NCI-H748 (cell line): ENCODE results near the gene CECR2.

ENCODE experiments used
- DNase-seq: peaks from one replicate; lab custom pipeline; 2025; ENCODE audit not compliant: unreplicated experiment; lab: John Stamatoyannopoulos, UW

CECR2 gene

DNA sequence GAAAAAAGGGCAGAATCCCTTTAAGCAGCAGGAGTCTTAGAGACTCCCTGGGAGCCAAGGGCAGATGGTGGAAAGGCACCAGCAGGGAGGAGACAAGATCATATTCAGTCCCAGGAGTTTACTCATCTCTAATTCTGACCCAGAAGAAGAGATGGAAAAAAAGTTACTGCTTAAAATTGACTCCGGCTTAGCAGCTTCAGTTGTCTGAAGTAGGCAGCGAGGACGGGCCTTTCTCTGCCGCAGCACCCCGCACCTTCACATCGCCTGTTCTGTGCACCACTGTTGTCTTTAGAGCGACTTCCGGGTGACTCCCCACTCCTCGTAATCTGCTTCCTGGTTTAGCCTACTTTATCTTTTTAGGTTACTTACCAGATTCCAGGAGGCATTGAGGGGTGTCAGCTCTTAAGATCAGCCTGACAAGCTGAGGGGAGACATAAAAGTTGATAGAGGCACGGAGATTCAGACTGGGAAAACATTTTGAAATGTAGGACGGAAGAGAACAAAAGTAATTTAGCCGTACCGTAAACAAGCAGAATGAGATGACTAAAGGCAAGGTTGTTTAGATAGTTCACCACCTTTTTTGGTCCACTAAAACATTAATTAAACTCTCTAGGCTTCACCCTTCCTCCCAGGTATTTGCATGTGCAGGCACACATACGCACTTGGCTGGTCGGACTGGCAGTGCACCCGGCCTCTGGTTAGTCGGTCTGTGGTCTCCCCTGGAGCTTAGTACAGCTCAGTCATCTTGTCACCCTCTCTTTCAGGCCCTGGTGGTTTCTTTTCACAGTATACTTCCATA, 74.3 kb downstream of the CECR2 start:
- DNase-seq: no peak

DNA sequence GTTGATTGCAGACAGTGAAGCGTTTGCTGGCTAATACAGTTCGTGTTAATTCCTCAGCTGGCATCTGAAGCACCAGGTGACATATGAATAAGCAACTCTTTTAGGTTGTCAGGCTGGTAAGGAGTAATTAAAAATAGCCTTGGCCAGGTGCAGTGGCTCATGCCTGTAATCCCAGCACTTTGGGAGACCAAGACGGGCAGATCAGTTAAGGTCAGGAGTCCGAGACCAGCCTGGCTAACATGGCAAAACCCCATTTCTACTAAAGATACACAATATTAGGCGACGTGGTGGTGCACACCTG, 74.9 kb downstream of the CECR2 start:
- DNase-seq: no peak

DNA sequence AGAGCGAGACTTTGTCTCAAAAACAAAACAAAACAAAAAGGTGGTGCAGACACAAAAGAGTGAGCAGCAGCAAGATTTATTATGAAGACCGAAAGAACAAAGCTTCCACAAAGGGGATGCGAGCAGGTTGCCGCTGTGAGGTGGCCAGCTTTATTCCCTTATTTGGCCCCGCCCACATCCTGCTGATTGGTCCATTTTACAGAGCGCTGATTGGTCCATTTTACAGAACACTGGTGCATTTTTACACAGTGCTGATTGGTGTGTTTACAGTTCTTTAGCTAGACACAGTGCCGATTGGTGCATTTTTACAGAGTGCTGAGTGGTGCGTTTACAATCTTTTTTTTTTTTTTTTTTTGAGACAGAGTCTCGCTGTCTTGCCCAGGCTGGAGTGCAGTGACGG, 77.4 kb downstream of the CECR2 start:
- DNase-seq: no peak

DNA sequence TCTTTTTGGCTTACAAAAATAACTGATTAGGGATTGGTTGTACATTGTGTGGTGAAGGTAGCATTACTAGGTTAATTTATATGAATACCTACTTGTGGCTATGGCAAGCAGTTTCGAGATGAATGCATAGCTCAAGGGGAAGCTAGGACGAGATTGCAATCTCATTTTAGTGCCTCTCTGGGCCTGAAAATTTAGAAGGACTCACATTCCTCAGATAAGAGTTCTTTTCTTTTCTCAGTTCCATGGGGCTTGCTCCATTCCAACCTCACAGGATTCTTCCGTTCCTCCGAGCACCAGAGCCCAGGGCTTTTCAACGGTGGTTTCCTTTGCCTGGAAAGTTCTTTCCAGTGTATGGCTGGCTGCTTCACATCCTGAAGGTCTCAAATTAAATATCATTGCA, 82.1 kb downstream of the CECR2 start:
- no peak for DNase-seq

DNA sequence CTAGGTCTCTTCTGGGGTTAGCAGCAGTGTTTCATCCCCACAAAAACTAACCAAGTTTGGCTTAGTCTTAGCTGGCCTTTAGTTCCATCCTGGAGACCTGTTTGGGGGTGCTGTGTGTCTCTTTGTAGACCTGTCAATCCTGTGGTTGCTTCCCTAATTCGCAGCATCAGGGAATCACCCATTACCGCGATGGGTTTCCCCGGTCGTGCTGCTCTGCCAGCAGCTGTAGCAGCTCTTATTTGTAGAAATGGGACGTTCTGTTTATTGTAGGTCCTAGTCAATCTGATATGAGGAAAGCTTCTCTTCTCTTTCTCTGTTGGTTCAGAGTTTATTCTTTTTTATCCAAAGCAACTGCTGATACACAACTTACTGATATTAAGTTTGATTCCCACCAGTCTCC, 91.6 kb downstream of the CECR2 start:
- DNase-seq: no peak

DNA sequence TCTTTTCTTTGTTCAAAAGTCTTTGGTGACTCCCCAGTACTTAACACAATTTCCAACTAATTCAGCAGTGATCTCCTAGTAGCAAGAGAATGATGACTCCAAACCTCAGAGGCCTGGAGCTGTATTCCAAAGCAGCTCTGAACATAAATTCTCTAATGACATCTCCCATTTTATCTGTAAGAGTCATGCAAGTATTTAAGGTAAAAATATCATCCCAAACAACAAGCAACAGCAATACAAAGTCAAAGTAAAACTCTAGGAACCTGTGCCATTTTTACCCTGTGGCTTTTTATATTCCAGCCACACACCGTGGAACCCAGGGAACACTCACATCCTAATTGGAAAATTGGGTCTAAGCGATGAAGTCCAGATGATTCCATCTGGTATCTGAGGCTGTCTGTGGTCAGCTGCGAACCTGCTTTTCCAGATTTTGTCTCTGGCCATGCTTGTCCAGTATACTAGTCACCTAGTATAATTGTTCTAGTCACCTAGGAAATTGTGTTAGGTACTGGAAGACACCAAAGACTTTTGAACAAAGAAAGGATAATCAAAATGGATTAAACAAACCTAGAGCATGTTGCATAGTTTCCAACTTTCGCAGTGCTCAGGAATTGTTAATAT, 101.7 kb downstream of the CECR2 start:
- DNase-seq: no peak

DNA sequence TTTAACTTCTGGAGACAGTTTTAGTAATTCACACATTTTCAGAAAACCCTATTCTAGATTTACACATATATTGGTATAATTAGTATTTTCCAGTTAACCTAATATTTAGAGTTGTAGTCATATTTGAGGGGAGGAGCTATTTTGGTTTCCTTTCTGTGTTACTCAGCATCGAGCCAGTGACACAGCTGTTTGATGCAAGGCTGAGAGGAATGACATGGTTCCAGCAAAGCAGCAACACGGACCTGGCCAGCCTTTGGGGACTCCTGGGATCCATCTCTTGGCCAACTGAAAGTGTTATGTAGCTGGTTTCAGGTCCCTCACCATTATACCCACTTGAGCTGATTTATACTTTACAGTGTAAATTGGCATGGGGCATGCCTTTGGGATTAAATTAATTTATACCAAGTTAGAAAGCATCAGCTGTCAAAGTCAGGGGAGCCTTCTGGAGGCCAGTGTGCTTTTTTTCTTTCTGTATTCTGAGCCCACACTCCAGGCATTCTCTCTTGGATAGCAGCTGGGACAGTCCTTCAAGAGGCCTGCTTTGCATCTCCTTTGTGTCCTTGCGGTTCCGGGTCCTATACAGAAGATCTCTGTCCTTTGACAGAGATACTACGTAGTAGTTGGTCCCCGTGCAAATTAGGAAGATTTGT, 102.8 kb downstream of the CECR2 start:
- no peak for DNase-seq

DNA sequence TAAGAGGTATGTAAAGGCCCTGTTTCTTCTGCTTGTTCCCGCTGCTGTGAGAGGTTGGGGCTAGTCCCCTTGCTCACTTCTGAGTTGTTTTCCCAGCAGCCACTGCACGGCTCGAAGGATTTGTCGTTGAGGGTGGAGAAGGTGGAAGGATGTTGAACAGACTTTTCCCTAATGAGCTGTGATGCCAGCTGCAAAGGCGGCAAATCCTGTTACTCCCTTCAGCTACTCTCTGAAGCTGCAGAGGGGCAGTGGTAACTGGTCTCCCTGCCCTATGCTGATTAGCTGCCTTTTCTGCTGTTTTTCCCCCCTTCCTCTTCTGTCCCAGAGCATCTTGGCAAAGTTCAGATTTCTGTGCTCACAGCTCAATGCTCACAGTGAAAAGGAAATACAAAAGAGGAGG, 103.7 kb downstream of the CECR2 start:
- no peak for DNase-seq

DNA sequence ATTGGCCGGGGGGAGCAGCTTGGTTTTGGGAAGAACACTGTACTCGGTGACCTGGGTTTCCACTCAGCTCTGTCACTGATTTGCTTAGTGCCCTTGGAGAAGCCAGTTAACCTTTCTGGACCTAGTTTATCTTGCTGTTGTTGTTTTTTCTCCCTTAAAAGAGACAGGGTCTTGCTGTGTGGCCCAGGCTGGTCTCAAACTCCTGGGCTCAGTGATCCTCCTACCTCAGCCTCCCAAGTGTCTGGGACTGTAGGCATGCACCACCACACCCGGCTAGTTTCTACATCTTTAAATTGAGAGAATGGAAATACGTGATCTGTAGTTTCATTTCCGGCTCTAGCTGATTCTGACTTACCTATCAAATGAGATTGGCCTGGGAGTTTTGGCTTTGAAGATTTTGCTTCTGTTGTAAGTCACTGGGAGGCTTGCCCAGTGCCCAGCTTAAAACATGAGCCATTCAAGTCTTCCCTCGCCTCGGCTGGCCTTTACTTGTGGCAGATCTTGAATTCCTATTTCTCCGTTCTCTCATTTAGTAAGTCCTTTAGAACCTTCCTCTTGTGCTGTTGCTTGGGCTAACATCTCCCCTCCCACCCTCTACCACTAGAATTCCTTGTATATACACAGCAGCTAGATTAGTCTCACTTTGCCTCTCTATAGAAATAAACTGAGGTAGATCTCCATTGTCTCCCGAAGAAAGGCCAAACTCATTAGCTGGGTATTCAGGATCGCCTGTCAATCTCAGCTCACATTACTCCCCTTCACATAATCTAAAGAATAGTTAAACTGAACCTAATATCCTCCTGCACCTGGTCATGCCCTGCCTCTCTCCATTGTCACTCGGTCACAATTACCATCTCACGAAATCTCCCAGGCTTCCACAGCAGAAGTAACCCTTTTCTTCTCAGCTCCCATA, 106.3 kb downstream of the CECR2 start:
- peak; percentile 25 for DNase-seq

DNA sequence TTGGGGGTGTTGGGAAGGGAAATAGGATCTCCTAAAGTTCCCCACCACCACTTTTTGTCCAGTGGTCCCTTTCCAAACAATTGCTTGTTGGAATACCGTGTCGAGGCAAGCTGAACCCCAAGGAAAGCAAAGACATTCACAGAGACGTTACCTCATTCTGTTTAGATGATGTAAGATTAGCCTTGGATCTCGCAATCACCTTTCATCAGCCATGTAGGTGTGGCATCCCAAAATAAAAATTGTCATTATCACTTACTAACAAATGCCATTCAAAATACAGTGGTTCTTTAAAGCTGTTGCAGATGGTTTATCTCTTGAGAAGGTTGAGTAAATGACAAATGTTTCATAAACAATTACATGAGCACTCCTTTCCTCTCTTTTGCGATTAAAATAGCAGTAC, 107.6 kb downstream of the CECR2 start:
- DNase-seq: peak; percentile 1

DNA sequence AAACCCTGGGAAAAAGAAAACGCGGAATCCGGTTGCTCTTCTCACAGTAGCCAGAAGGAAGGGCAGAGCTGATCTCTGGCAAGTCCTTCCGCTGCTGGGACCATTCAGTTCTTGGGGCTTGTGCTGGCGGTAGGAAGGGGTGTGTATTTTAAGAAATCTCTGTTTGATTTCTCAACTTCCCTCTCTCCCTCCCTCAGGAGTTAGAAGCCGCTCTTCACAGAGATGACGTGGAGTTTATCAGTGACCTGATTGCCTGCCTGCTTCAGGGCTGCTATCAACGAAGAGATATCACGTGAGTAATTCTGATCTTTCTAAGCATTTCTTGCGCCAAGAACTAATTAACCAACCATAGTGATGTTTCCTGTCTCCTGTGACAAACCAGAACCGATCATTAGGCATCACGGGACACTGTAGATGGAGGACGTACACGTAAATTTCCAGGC, 108.2 kb downstream of the CECR2 start:
- peak; percentile 59 for DNase-seq

DNA sequence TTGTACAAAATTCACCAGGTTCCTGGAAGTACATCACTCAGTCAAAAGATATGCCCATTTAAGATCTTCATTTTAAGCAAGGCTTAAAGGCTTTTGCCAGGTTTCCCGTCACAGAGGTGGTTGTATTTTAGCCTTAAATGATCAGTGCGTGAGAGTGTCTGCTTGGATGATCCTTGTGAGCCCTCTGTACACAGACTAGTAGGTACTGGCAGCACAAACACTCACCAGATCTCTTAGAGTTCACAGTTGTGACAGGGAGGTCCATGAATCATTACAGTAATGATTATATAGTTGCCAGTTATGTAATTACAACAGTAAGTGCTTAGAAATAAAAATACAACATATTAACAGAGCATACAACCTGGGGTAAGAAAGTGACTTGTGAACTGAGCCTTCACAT, 109.9 kb downstream of the CECR2 start:
- DNase-seq: no peak

DNA sequence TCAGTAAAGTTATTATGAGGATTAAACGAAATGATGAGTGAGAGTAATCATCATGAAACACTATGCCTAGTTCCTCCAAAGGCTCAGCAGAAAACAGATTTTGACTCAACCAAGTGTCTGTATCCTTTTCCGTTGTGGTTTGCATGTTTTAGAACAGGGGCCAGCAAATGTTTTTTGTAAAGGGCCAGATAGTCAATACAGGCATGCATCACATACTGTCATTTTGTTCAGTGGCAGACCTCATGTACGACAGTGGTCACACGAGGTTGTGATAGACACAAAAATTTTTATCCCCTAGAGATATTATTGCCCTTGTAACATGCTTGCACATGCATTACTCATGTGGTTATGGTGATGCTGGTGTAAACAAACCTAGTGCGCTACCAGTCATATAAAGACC, 112.2 kb downstream of the CECR2 start:
- DNase-seq: no peak

DNA sequence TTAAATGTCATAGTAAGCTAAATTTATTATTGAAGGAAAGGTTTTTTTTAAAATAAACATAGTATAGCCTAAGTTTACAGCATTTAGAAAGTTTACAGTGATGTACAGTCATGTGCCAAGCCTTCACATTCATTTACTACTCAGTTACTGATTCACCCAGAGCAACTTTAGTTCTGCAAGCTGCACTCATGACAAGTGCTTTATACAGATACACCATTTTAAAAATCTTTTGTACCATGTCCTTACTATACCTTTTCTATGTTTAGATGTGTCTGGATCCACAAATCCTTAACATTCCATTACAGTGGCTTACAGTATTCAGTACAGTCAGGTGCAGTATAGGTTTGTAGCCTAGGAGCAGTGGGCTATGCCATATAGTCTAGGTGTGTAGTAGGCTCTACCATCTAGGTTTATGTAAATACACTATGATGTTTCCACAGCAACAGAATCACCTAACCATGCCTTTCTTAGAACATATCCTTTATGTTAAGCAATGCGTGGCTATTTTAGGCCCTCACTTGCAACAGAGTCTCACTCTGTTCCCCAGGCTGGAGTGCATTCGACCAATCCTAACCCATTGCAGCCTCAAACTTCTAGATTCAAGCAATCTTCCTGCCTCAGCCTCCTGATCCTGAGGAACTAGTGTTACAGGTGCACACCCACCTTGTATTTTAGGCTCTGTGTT, 114.6 kb downstream of the CECR2 start:
- DNase-seq: no peak

DNA sequence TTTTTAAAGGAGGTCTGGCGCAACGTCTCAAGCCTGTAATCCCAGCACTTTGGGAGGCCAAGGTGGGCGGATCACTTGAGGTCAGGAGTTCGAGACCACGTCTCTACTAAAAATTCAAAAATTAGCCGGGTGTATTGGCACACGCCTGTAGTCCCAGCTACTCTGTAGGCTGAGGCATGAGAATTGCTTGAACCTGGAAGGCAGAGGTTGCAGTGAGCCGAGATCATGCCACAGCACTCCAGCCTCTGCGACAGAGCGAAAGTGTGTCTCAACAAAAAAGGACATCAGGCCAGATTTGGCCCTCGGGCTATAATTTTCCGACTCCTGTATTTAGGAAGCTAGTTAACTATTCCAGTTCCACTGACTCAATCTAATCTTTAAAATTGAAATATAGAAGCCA, 115.3 kb downstream of the CECR2 start:
- DNase-seq: no peak

DNA sequence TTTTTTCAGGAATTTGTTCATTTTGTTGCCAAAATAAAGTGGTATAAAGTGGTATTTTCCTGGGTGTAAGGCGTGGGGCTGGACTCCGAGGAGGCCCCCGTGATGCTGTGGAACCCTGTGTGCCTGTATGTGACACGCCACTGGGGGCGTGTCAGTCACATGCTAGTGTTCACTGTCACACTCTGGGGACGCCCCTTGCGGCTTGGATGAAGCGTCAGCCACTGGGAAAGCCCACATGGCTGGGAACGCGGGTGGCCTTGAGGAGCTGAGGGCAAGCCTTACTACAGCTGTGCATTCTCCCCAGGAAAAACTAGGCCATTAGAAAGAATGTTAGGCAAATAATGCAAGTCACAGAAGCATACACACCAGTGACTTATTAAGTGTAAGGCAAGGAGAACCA, 117.1 kb downstream of the CECR2 start:
- no peak for DNase-seq

DNA sequence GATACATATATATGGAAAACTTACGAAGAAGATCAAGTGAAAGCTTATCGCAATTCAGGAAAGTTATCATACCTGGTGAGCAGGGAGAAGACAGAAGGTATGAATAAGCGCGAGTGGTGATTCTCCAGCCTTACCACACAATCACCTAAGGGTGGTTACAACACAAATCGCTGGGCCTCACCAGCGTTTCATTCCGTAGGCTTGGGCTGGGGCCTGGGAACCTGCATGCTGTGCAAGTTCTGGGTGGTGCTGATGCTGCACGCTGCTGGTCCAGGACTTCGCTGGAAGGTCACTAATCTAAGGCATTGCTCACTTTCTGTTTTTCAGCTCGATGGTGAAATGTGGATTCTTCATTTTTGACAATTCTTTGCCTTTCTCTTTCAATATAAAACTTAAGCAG, 117.5 kb downstream of the CECR2 start:
- DNase-seq: no peak

DNA sequence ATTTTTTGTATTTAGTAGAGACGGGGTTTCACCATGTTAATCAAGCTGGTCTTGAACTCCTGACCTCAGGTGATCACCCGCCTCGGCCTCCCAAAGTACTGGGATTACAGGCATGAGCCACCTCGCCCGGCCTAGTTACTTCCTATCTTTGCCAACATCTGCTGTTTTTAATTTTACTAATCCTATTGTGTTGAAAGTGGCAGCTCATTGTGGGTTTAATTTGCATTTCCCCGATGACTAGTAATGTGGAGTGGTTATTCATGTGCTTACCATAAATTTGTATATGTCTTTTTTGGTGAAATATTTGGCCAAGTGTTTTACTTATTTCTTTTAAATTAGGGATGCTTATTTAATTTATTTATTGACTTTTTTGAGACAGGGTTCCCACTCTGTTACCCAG, 119.8 kb downstream of the CECR2 start:
- no peak for DNase-seq

DNA sequence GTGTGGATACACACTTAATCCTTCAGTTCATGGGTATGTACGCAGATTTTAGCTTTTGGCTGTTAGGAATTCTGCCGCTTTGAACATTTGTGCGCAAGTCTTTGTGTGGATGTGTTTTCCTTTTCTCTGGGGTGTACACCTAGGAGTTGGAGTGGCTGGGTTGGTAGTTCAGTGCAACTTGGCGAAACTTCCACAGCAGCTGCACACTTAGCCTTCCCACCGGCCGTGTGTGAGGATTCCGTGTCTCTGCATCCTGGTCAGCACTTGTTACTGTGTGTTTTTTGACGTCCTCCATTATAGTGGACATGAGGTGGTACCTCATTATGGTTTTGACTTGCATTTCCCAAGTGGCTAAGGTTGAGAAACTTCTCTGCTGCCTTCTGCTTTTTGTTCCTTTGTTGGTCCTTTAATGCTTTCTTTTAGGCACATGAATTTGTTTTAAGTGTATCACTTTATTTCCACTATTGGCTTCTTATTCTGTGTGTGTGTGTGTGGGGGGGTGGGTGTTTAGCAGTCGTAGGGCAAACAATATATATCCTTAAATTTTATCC, 121.9 kb downstream of the CECR2 start:
- DNase-seq: no peak

DNA sequence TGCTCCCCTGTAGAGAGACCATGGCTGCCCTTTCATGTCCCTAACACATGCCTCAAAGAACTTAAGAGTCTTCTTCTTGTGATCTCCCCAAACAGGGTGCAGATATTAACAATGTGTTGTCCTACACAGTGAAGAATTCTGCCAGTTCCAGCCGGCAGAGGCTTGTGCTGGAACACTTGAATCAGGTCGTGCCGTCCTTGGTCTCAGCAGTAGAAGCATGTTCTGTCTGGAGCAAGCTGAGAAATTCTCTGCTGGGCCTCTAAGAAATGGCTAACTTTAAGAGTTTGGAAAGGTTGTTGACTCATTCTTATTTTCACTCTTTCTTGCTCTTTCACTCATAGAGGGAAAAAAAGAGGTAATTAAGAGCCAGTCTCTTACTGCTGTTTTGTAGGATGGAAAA, 123.0 kb downstream of the CECR2 start:
- DNase-seq: no peak
